ENCODE measurements around the gene GBGT1. TPM values are rescaled to one million over a fixed set of nuclear protein-coding genes. Genes with fewer than 3 reads are reported as not detected.

GBGT1 gene
- total and polyA plus RNA-seq, 9 of the 15 experiments (the other 6 are each of a cell fraction or from before 2014, with no cell fraction given) = 0.55 to 25.8 (median 13.7) TPM

DNA sequence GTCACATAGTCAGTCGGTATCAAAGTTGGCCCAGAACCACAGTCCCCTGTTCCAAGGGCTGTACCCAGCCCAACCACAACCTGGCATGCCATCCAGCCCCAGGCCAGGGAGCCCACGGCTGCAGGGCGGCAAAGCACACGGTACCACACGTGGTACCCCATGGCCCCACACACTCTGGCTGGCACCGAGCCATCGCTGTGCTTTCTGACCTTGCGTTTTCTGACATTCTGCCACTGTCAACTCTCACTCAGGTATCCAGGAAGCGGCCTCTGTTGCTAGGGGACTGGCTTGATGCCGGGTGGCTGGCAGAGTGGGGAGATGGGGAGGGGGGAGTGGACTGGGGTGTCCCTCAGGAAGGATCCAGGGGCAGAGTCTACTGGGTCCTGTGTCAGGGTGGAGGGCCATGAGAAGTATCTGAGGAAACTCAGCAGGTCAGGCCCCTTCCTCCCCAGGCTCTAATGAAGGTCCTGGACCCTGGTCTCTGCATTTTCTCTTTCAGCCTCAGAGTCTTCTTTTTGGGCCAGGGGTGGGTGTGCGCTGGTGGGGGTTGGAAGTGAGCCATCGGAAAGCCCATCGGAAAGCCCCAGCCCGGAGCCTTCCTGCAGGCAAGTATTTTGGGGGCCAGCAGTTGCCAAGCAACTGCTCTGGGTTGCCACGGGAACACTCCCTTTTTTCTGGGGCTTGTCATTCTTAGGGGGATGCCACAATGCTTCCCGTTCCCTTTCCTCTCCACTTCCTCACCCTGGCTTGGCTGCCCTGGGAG, 21.7 kb downstream of the GBGT1 start:
- in situ Hi-C loops (cut with MboI) (no loop called here), intact Hi-C loops (cut with micrococcal nuclease) (no loop called here)
- DNase-seq (ENCODE audit: extremely low read depth in 1 of 4, low spot score in 3 of 4) (no peak), FAIRE-seq (no peak), ATAC-seq (no peak)
- peaks cover 24% of the 10 kb centered on the region; the same call in 1 of the 2 replicates for H4K20me1 ChIP-seq (replicated peaks; ENCODE audit: control insufficient read depth, insufficient read depth, low read length)
- WGBS (ENCODE audit: insufficient coverage, low coverage, missing lambda C conversion rate) = 81% methylated on average over 13 of the region's 16 CpGs
- H3K9me1 ChIP-seq (ENCODE audit: control insufficient read depth, insufficient read depth, low read length) = peaks cover 9% of the 10 kb centered on the region
- peak overlapping the region in 1 of 2 experiments; percentile 85; a peak in 2 of 4 replicates for H3K9ac ChIP-seq (ENCODE audit: insufficient read depth in 1 of 2, low read depth in 2 of 2, low read length in 2 of 2)
- no peak overlapping the region for H3K4me3 ChIP-seq
- no peak overlapping the region for H3K4me2 ChIP-seq (ENCODE audit: insufficient read depth, low read length)
- H3K79me2 ChIP-seq (ENCODE audit: control insufficient read depth, insufficient read depth, low read length) = peaks cover 95% of the 10 kb centered on the region
- BruUV-seq (replicated peaks) = no TSS peak
- H3K27me3 ChIP-seq (ENCODE audit: control insufficient read depth in 2 of 2, insufficient read depth in 2 of 2, low read length in 2 of 2) = no peaks in the 10 kb centered on the region
- no peaks in the 10 kb centered on the region for H3K9me3 ChIP-seq (replicated peaks; ENCODE audit: control insufficient read depth, insufficient read depth, low read depth, low read length)
- H3K36me3 ChIP-seq (ENCODE audit: control insufficient read depth, insufficient read depth, low read length) = peaks cover 28% of the 10 kb centered on the region; the same call in 1 of the 3 replicates
- peaks cover 70 to 82% of the 10 kb centered on the region in 2 experiments for H3K4me1 ChIP-seq (replicated peaks in 1 of 2; ENCODE audit: control insufficient read depth in 2 of 2, insufficient read depth in 2 of 2, low read length in 2 of 2)
- TF ChIP-seq NFIC (IDR thresholded peaks at IDR 0.05) = peak; percentile 53
- TF ChIP-seq SPI1 (IDR thresholded peaks at IDR 0.05; ENCODE audit: borderline replicate concordance, low read depth, low read length) = 0 out of 2 replicates have a peak, but pooled peaks have one; percentile 14
- TF ChIP-seq RFX1 (IDR thresholded peaks at IDR 0.05) = peak; percentile 88
- TF ChIP-seq PML (IDR thresholded peaks at IDR 0.05; ENCODE audit: low read length) = no peak
- TF ChIP-seq CBFB (CRISPR knock-in tag; IDR thresholded peaks at IDR 0.05) = no peak
- TF ChIP-seq TFE3 (CRISPR knock-in tag; IDR thresholded peaks at IDR 0.05) = no peak
- TF ChIP-seq ARID2 (IDR thresholded peaks at IDR 0.05) = no peak
- TF ChIP-seq, protein P1, sequence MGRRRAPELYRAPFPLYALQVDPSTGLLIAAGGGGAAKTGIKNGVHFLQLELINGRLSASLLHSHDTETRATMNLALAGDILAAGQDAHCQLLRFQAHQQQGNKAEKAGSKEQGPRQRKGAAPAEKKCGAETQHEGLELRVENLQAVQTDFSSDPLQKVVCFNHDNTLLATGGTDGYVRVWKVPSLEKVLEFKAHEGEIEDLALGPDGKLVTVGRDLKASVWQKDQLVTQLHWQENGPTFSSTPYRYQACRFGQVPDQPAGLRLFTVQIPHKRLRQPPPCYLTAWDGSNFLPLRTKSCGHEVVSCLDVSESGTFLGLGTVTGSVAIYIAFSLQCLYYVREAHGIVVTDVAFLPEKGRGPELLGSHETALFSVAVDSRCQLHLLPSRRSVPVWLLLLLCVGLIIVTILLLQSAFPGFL (CRISPR knock-in tag; IDR thresholded peaks at IDR 0.05) = no peak
- peak; percentile 92 for TF ChIP-seq MYNN (IDR thresholded peaks at IDR 0.05)
- TF ChIP-seq MYNN (CRISPR knock-in tag; IDR thresholded peaks at IDR 0.05) = 0 out of 2 replicates have a peak, but pooled peaks have one; percentile 49
- no peak overlapping the region for H2AFZ ChIP-seq (ENCODE audit: low read depth, low read length)
- H3K27ac ChIP-seq (ENCODE audit: extremely low read depth, low read depth, low read length) = no peak overlapping the region; the same call in 2 of the 3 replicates
- CTCF ChIA-PET (ENCODE audit: low intra/inter-chr PET ratio) = interaction anchor here (3.4 kb wide), 1 partner anchor 39 kb away, joined by 26 read pairs; no protein-coding TSS in a partner anchor
- POLR2A ChIA-PET = no interaction called here

Measured in K562 (cell line).